IMR-90 (cell line): ENCODE data around the gene RAB3IL1. TPM values are rescaled to one million over a fixed set of nuclear protein-coding genes. Genes with fewer than 3 reads are reported as not detected.

Experiments
- ATAC-seq: fragments of 200-7000 bp; cut with Tn5 transposase; 2 replicates; pipeline ENCODE4 v1.9.1; 2020; ENCODE audit warnings: low read depth, mild to moderate bottlenecking, moderate library complexity
- BruUV-seq: library from RNA; stranded (reverse); fragments of 400-500 nt; replicated peaks from 2 replicates; lab custom pipeline; 2021; lab: Mats Ljungman, UMichigan
- CTCF ChIA-PET: fragments of 300-600 bp; formaldehyde crosslinking; extraction: SDS; loops from one replicate; lab custom pipeline; 2021; ENCODE audit warnings: antibody characterized with exemption; lab: Yijun Ruan, JAX
- POLR2A ChIA-PET: fragments of 300-600 bp; sonication (Branson Sonifier 250); formaldehyde crosslinking; loops from one replicate; lab custom pipeline; 2022; ENCODE audit warnings: antibody characterized with exemption; ENCODE audit not compliant: unreplicated experiment; lab: Charles Lee
- DNase-seq: peaks from one replicate; pipeline ENCODE4 v3.0.0; 2013
- H2AFZ ChIP-seq: replicated peaks from 2 replicates; pipeline ENCODE3; 2013; ENCODE audit warnings: low read length, mild to moderate bottlenecking; ENCODE audit not compliant: poor library complexity
- H2AK5ac ChIP-seq: 2 replicates; pipeline ENCODE4 v1.6.1; 2013; ENCODE audit warnings: low read depth, low read length, inconsistent platforms
- H2AK9ac ChIP-seq: replicated peaks from 2 replicates; pipeline ENCODE3; 2013; ENCODE audit warnings: mild to moderate bottlenecking, low read depth, low read length, moderate library complexity; ENCODE audit not compliant: poor library complexity
- H2BK120ac ChIP-seq: 2 replicates; pipeline ENCODE4 v1.6.1; 2013; ENCODE audit warnings: low read depth, low read length, inconsistent platforms
- H2BK15ac ChIP-seq: 3 replicates; pipeline ENCODE4 v1.6.1; 2013; ENCODE audit warnings: low read depth, low read length, inconsistent platforms
- H2BK20ac ChIP-seq: 2 replicates; pipeline ENCODE4 v1.6.1; 2013; ENCODE audit warnings: low read depth, mild to moderate bottlenecking, inconsistent platforms, low read length, moderate library complexity
- H2BK5ac ChIP-seq: 2 replicates; pipeline ENCODE4 v1.6.1; 2013; ENCODE audit warnings: mild to moderate bottlenecking, low read depth, low read length, inconsistent platforms; ENCODE audit not compliant: poor library complexity, severe bottlenecking
- H3K14ac ChIP-seq: replicated peaks from 2 replicates; pipeline ENCODE4 v1.6.1; 2013; ENCODE audit warnings: low read depth, low read length, inconsistent platforms
- H3K18ac ChIP-seq: 2 replicates; pipeline ENCODE4 v1.6.1; 2013; ENCODE audit warnings: low read depth, low read length, control low read depth
- H3K23ac ChIP-seq: 2 replicates; pipeline ENCODE4 v1.6.1; 2013; ENCODE audit warnings: low read depth, low read length, inconsistent platforms
- H3K27ac ChIP-seq: 2 replicates; pipeline ENCODE4 v1.5.1; 2013; ENCODE audit warnings: mild to moderate bottlenecking, control low read depth, low read length; ENCODE audit not compliant: insufficient read depth
- H3K27me3 ChIP-seq: 2 replicates; pipeline ENCODE4 v1.6.1; 2013; ENCODE audit warnings: low read length; ENCODE audit not compliant: control insufficient read depth, insufficient read depth
- H3K36me3 ChIP-seq: 2 replicates; pipeline ENCODE4 v1.6.1; 2013; ENCODE audit warnings: low read length, mixed read lengths; ENCODE audit not compliant: control insufficient read depth, insufficient read depth
- H3K4ac ChIP-seq: 2 replicates; pipeline ENCODE4 v1.6.1; 2013; ENCODE audit warnings: low read depth, low read length, inconsistent platforms
- H3K4me1 ChIP-seq: 2 replicates; pipeline ENCODE4 v1.6.1; 2013; ENCODE audit warnings: low read length, mixed read lengths; ENCODE audit not compliant: control insufficient read depth, insufficient read depth
- H3K4me2 ChIP-seq: 2 replicates; pipeline ENCODE4 v1.6.1; 2013; ENCODE audit warnings: low read depth, mild to moderate bottlenecking, control low read depth, low read length, moderate library complexity
- H3K4me3 ChIP-seq: 2 replicates; pipeline ENCODE4 v1.5.1; 2013; ENCODE audit warnings: low read depth, mild to moderate bottlenecking, control low read depth, low read length, moderate library complexity; ENCODE audit not compliant: insufficient read depth
- H3K56ac ChIP-seq: 2 replicates; pipeline ENCODE4 v1.6.1; 2013; ENCODE audit warnings: low read length, inconsistent platforms; ENCODE audit not compliant: insufficient read depth; ENCODE audit errors: extremely low read depth
- H3K79me1 ChIP-seq, 2 experiments: 2 replicates each; pipeline ENCODE4 v1.6.1; 2013; ENCODE audit warnings: low read length in 2 of 2, inconsistent platforms in 1 of 2, low read depth in 1 of 2
- H3K9ac ChIP-seq: 2 replicates; pipeline ENCODE4 v1.6.1; 2013; ENCODE audit warnings: low read depth, low read length, control low read depth
- H3K9me1 ChIP-seq: 2 replicates; pipeline ENCODE4 v1.6.1; 2013; ENCODE audit warnings: low read length, inconsistent platforms; ENCODE audit not compliant: insufficient read depth
- H3K9me3 ChIP-seq: 2 replicates; pipeline ENCODE4 v1.6.1; 2013; ENCODE audit warnings: low read length; ENCODE audit not compliant: control insufficient read depth, insufficient read depth
- H4K20me1 ChIP-seq: 2 replicates; pipeline ENCODE4 v1.6.1; 2013; ENCODE audit warnings: low read length, inconsistent platforms; ENCODE audit not compliant: insufficient read depth
- H4K5ac ChIP-seq: 2 replicates; pipeline ENCODE4 v1.6.1; 2013; ENCODE audit warnings: mild to moderate bottlenecking, low read depth, low read length, control low read depth
- H4K8ac ChIP-seq, 2 experiments: 2 replicates each; pipeline ENCODE4 v1.6.1; 2013; ENCODE audit warnings: low read depth in 2 of 2, low read length in 2 of 2, control low read depth in 1 of 2, inconsistent platforms in 1 of 2
- H4K91ac ChIP-seq: 2 replicates; pipeline ENCODE4 v1.6.1; 2013; ENCODE audit warnings: low read depth, low read length, inconsistent platforms; ENCODE audit not compliant: insufficient read depth
- CEBPB ChIP-seq: IDR thresholded peaks from 2 replicates; pipeline ENCODE4 v1.6.1; 2012; ENCODE audit warnings: low read depth, low read length, improper control_type of control experiment
- CHD1 ChIP-seq: IDR thresholded peaks from 2 replicates; pipeline ENCODE4 v1.6.1; 2012; ENCODE audit warnings: low read depth, low read length, improper control_type of control experiment
- FOS ChIP-seq: fragments of 150-350 bp; IDR thresholded peaks from 2 replicates; pipeline ENCODE4 v1.6.1; 2016; ENCODE audit warnings: low read depth, low read length
- MXI1 ChIP-seq: IDR thresholded peaks from 2 replicates; pipeline ENCODE4 v1.6.1; 2012; ENCODE audit warnings: low read depth, mild to moderate bottlenecking, low read length, moderate library complexity, borderline replicate concordance
- NFE2L2 ChIP-seq: fragments of 150-350 bp; IDR thresholded peaks from 2 replicates; pipeline ENCODE4 v1.6.1; 2016; ENCODE audit warnings: low read depth, mild to moderate bottlenecking, low read length
- RCOR1 ChIP-seq: IDR thresholded peaks from 2 replicates; pipeline ENCODE4 v1.6.1; 2012; ENCODE audit warnings: mild to moderate bottlenecking, low read length, improper control_type of control experiment; ENCODE audit not compliant: insufficient replicate concordance
- RFX5 ChIP-seq: IDR thresholded peaks from 2 replicates; pipeline ENCODE4 v1.8.0; 2012; ENCODE audit warnings: low read depth, mild to moderate bottlenecking, low read length, moderate library complexity
- WGBS, 2 experiments: methylation state at CpG; one replicate each; pipeline versions ENCODE4 v1.1.5 to v1.1.7; 2013; ENCODE audit warnings: missing lambda C conversion rate in 2 of 2; ENCODE audit not compliant: insufficient read length in 1 of 2; ENCODE audit errors: extremely low coverage in 2 of 2; 5-methylcytosine and 5-hydroxymethylcytosine counted together
- dilution Hi-C: fragments of 300-500 bp; cut with HindIII; formaldehyde crosslinking; loops from one replicate; pipeline ENCODE4 v1.14.3; 2018; ENCODE audit warnings: low sequenced_read_pairs; ENCODE audit not compliant: unreplicated experiment
- in situ Hi-C: fragments of 300-500 bp; cut with MboI; formaldehyde crosslinking; loops from 3 replicates; pipeline ENCODE4 v1.14.3; 2019; ENCODE audit warnings: low sequenced_read_pairs, inconsistent platforms, mixed read lengths
- intact Hi-C: fragments of 100-400 bp; cut with micrococcal nuclease; formaldehyde crosslinking; loops from 2 replicates; pipeline ENCODE4 v1.10.0; 2022
- polyA plus RNA-seq, 3 experiments: library from polyadenylated mRNA; depleted of rRNA; stranded (reverse); fragments of >200 nt; gene quantifications; 2 replicates each; pipeline ENCODE4 v1.2.3, GENCODE V29; 2012; ENCODE audit warnings: low replicate concordance in 1 of 3
- total RNA-seq: library from RNA; depleted of rRNA; stranded (reverse); fragments of >200 nt; gene quantifications from 2 replicates; pipeline ENCODE4 v1.2.3, GENCODE V29; 2012

The RAB3IL1 gene
- total and polyA plus RNA-seq, 2 of the 4 experiments (the other 2 are of a cell fraction): 0.72 to 1.9 TPM

DNA sequence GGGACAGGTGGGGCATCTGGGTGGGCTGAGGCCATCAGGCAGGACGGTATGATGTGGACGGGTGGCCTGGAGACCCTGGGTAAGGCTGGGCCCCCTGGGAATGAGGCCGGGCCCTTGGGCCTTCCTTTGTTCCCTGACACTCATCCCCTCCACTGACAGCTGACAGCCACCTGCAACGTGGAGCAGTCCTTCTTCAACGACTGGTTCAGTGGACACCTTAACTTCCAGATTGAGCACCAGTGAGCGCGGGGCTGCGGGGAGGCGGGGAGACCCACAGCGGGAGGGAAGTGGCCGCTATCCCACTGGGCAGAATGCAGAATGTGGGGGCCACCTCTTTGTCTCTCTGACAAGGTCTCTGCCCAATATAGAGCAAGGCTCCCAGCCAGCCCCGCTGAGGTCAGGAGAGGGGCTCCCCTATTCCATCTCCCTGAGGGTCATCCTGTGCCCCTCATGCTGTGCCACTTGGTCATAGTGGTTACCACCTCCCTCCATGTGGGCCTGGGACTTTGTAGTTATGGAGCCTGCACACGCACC, 53.8 kb downstream of the RAB3IL1 start:
- 100% methylated on average over 6 of the region's 13 CpGs; no CpG with 5 or more reads in 1 of the 2 experiments for WGBS, 2 experiments
- Histone ChIP-seq H3K4me3 (no peak overlapping the region), H3K14ac (no peak overlapping the region), H3K79me1 (no peaks in the 10 kb centered on the region), H3K4me1 (no peaks in the 10 kb centered on the region), H2BK20ac (no peak overlapping the region), H3K18ac (no peak overlapping the region), H3K9me3 (no peaks in the 10 kb centered on the region), H2BK5ac (no peak overlapping the region), H4K91ac (no peak overlapping the region), H2AK5ac (no peak overlapping the region), H3K23ac (no peak overlapping the region), H2AFZ (peak overlapping the region; percentile 58), H3K56ac (no peak overlapping the region), H2AK9ac (no peak overlapping the region), H4K5ac (no peak overlapping the region), H3K36me3 (peaks cover 41% of the 10 kb centered on the region), H2BK15ac (no peak overlapping the region), H3K27ac (no peak overlapping the region), H3K27me3 (no peaks in the 10 kb centered on the region), H3K9me1 (no peaks in the 10 kb centered on the region), H3K9ac (no peak overlapping the region), H3K4me2 (no peak overlapping the region), H3K4ac (no peak overlapping the region), H4K20me1 (no peaks in the 10 kb centered on the region), H4K8ac (no peak overlapping the region), H2BK120ac (no peak overlapping the region)
- CTCF ChIA-PET: no interaction called here
- intact Hi-C loops (no loop called here), in situ Hi-C loops (loop anchor here (25.0 kb wide), 1 partner anchor 449 kb away; no protein-coding TSS in a partner anchor), dilution Hi-C loops (no loop called here)
- no peak for TF ChIP-seq CEBPB
- no peak for TF ChIP-seq NFE2L2
- no peak for TF ChIP-seq CHD1
- no peak for TF ChIP-seq RCOR1
- no peak for TF ChIP-seq FOS
- TF ChIP-seq RFX5: no peak
- TF ChIP-seq MXI1: no peak
- DNase-seq (no peak), ATAC-seq (no peak)
- no TSS peak for BruUV-seq
- POLR2A ChIA-PET: no interaction called here
